UCSD-AML1 (cell line): ENCODE results near the gene RNU6-7.

ENCODE experiments used
- DNase-seq: peaks from one replicate; lab custom pipeline; 2025; ENCODE audit not compliant: unreplicated experiment; lab: John Stamatoyannopoulos, UW

Gene RNU6-7

GRCh38 chr14:32203928-32204357 lies 2.1 kb downstream of the RNU6-7 start:
- DNase-seq = peak; percentile 9

- DNase-seq = no peak
These were observed 3.7 kb downstream of the RNU6-7 start for GRCh38 chr14:32205554-32205953.

GRCh38 chr14:32205984-32206383 lies 4.1 kb downstream of the RNU6-7 start:
- no peak for DNase-seq

GRCh38 chr14:32206552-32206951 lies 4.7 kb downstream of the RNU6-7 start:
- no peak for DNase-seq

GRCh38 chr14:32208490-32208889 lies 6.6 kb downstream of the RNU6-7 start:
- DNase-seq = no peak

GRCh38 chr14:32209471-32209870 lies 7.6 kb downstream of the RNU6-7 start:
- DNase-seq = no peak

GRCh38 chr14:32211068-32211404 lies 9.2 kb downstream of the RNU6-7 start:
- DNase-seq = no peak

- no peak for DNase-seq
These were observed 11.0 kb downstream of the RNU6-7 start for GRCh38 chr14:32212833-32213232.

- DNase-seq = no peak
These were observed 15.5 kb downstream of the RNU6-7 start for GRCh38 chr14:32217301-32217700.

GRCh38 chr14:32224737-32225377 lies 23.0 kb downstream of the RNU6-7 start:
- no peak for DNase-seq

GRCh38 chr14:32225378-32225920 lies 23.6 kb downstream of the RNU6-7 start:
- no peak for DNase-seq

- DNase-seq = no peak
These were observed 24.2 kb downstream of the RNU6-7 start for GRCh38 chr14:32226056-32226455.

- DNase-seq = no peak
These were observed 28.3 kb downstream of the RNU6-7 start for GRCh38 chr14:32230181-32230580.

GRCh38 chr14:32230695-32231280 lies 28.9 kb downstream of the RNU6-7 start:
- no peak for DNase-seq

- no peak for DNase-seq
These were observed 30.6 kb downstream of the RNU6-7 start for GRCh38 chr14:32232481-32232880.

- DNase-seq = no peak
These were observed 31.4 kb downstream of the RNU6-7 start for GRCh38 chr14:32233260-32233659.

GRCh38 chr14:32244404-32244803 lies 42.6 kb downstream of the RNU6-7 start:
- DNase-seq = no peak

GRCh38 chr14:32246751-32247150 lies 44.9 kb downstream of the RNU6-7 start:
- DNase-seq = no peak

GRCh38 chr14:32249371-32249770 lies 47.5 kb downstream of the RNU6-7 start:
- no peak for DNase-seq

- no peak for DNase-seq
These were observed 47.9 kb downstream of the RNU6-7 start for GRCh38 chr14:32249780-32250179.

- DNase-seq = no peak
These were observed 48.8 kb downstream of the RNU6-7 start for GRCh38 chr14:32250681-32251080.

- no peak for DNase-seq
These were observed 49.7 kb downstream of the RNU6-7 start for GRCh38 chr14:32251530-32251929.
